Activated effector memory CD4-positive, alpha-beta T cell treated with Interleukin-2 at 50 U/mL for 16 hours (primary cell): ENCODE results near the gene UBL4B.
"Not testable (repeated sequence)": the region's sequence is repeated elsewhere in the genome, so short reads cannot be mapped to it uniquely, and the experiment has no call there.

Source experiments
- DNase-seq: peaks from one replicate; pipeline ENCODE4 v3.0.0-alpha.2; 2020

The UBL4B gene

GRCh38 chr1:110112143-110112542 is at the start of gene UBL4B:
Gene UBL4B (plus strand): TSS chr1:110112443. CDS start chr1:110112535, 92 bp downstream.
- DNase-seq: no peak

GRCh38 chr1:110062612-110063011 is 49.6 kb upstream of the UBL4B start:
- DNase-seq: no peak

- DNase-seq: no peak
These were observed 48.5 kb upstream of the UBL4B start for GRCh38 chr1:110063781-110064180.

- no peak for DNase-seq
These were observed 47.5 kb upstream of the UBL4B start for GRCh38 chr1:110064576-110065337.

- no peak for DNase-seq
These were observed 46.4 kb upstream of the UBL4B start for GRCh38 chr1:110065841-110066240.

- no peak for DNase-seq
These were observed 44.8 kb upstream of the UBL4B start for GRCh38 chr1:110067479-110067892.

GRCh38 chr1:110067893-110068645 is 44.2 kb upstream of the UBL4B start:
- no peak for DNase-seq

GRCh38 chr1:110068646-110069403 is 43.4 kb upstream of the UBL4B start:
- no peak for DNase-seq

GRCh38 chr1:110069404-110070281 is 42.6 kb upstream of the UBL4B start:
- DNase-seq: no peak

GRCh38 chr1:110070282-110070669 is 42.0 kb upstream of the UBL4B start:
- no peak for DNase-seq

- DNase-seq: no peak
These were observed 41.5 kb upstream of the UBL4B start, which contains the start of gene ALX3 for GRCh38 chr1:110070671-110071242. Gene ALX3 (minus strand): TSS chr1:110070672. CDS start chr1:110070612, 60 bp downstream.

GRCh38 chr1:110074166-110074565 is 38.1 kb upstream of the UBL4B start:
- no peak for DNase-seq

GRCh38 chr1:110076789-110077500 is 35.3 kb upstream of the UBL4B start:
- no peak for DNase-seq

GRCh38 chr1:110079995-110080394 is 32.2 kb upstream of the UBL4B start:
- not testable (repeated sequence) for DNase-seq

GRCh38 chr1:110081061-110081460 is 31.2 kb upstream of the UBL4B start:
- no peak for DNase-seq

- DNase-seq: no peak
These were observed 29.8 kb upstream of the UBL4B start for GRCh38 chr1:110082477-110082876.

GRCh38 chr1:110083061-110083865 is 29.0 kb upstream of the UBL4B start:
- no peak for DNase-seq

- no peak for DNase-seq
These were observed 28.4 kb upstream of the UBL4B start for GRCh38 chr1:110083866-110084226.

- no peak for DNase-seq
These were observed 27.8 kb upstream of the UBL4B start for GRCh38 chr1:110084227-110085078.

GRCh38 chr1:110085671-110086070 is 26.6 kb upstream of the UBL4B start:
- no peak for DNase-seq
